Measurements from ENCODE around the gene ATP13A4.

- TF ChIP-seq YY1 (IDR thresholded peaks at IDR 0.05; ENCODE audit: insufficient read depth, insufficient read length) (no peak), SUZ12 (IDR thresholded peaks at IDR 0.05; ENCODE audit: extremely low read depth, insufficient read depth, insufficient read length) (no peak), ZNF274 (IDR thresholded peaks at IDR 0.05; ENCODE audit: low read depth, low read length) (no peak)
Observed at GRCh38 chr3:193483988-193484539, 70.6 kb downstream of the ATP13A4 start.
